ENCODE results near the gene PPIL6. TPM values are rescaled to one million over a fixed set of nuclear protein-coding genes. Genes with fewer than 3 reads are reported as not detected.

PPIL6 gene
- total and polyA plus RNA-seq, 2 experiments from 2014 or later, result 3.5 to 3.7 TPM

GRCh38 chr6:109379711-109380110, 60.7 kb downstream of the PPIL6 start:
- H3K27ac ChIP-seq, result peak overlapping the region; percentile 98
- H4K20me1 ChIP-seq (ENCODE audit: insufficient read depth), result peaks cover 18% of the 10 kb centered on the region; the same call in 1 of the 2 replicates
- no peak for TF ChIP-seq EZH2 (IDR thresholded peaks at IDR 0.05; ENCODE audit: insufficient read depth, poor library complexity, severe bottlenecking)
- no peak for TF ChIP-seq EZH2phosphoT487 (IDR thresholded peaks at IDR 0.05; ENCODE audit: insufficient read depth, low read depth)
- peak; percentile 61 for DNase-seq
- peak overlapping the region; percentile 87 for H3K4me3 ChIP-seq
- H3K9ac ChIP-seq, result peak overlapping the region; percentile 99
- no peaks in the 10 kb centered on the region for H3K27me3 ChIP-seq (replicated peaks; ENCODE audit: insufficient read depth)
- 37 to 47% methylated on average over 2 of the region's 2 CpGs for WGBS, 2 experiments (ENCODE audit: low coverage in 1 of 2, low lambda C conversion rate in 2 of 2, missing lambda C conversion rate in 2 of 2)
- in situ Hi-C loops (cut with MboI), result loop anchor here (10.0 kb wide), 1 partner anchor 195 kb away; no protein-coding TSS in a partner anchor
- peaks cover 14% of the 10 kb centered on the region for H3F3A ChIP-seq (ENCODE audit: insufficient read depth)
- H3K9me2 ChIP-seq (ENCODE audit: insufficient read depth), result no peaks in the 10 kb centered on the region
- peaks cover 72% of the 10 kb centered on the region for H3K79me2 ChIP-seq (ENCODE audit: insufficient read depth)
- H3K4me2 ChIP-seq (ENCODE audit: unreplicated experiment), result peak overlapping the region; percentile 96
- H2AFZ ChIP-seq, result no peak overlapping the region
- H3K36me3 ChIP-seq (ENCODE audit: low read depth), result peaks cover 43% of the 10 kb centered on the region
- no peaks in the 10 kb centered on the region for H3K9me3 ChIP-seq (ENCODE audit: low read depth)
- peaks cover 26% of the 10 kb centered on the region for H3K4me1 ChIP-seq (ENCODE audit: insufficient read depth)

GRCh38 chr6:109377717-109378116, 62.7 kb downstream of the PPIL6 start:
- Histone ChIP-seq H3K9ac (no peak overlapping the region), H3K4me1 (ENCODE audit: insufficient read depth) (peaks cover 15% of the 10 kb centered on the region), H3F3A (ENCODE audit: insufficient read depth) (0 out of 2 replicates have a peak, but pooled peaks cover 4% of the 10 kb centered on the region), H3K27ac (no peak overlapping the region), H3K4me3 (no peak overlapping the region), H3K27me3 (replicated peaks; ENCODE audit: insufficient read depth) (no peaks in the 10 kb centered on the region), H3K79me2 (ENCODE audit: insufficient read depth) (peaks cover 92% of the 10 kb centered on the region), H3K9me3 (ENCODE audit: low read depth) (no peaks in the 10 kb centered on the region), H3K9me2 (ENCODE audit: insufficient read depth) (no peaks in the 10 kb centered on the region), H2AFZ (no peak overlapping the region), H4K20me1 (ENCODE audit: insufficient read depth) (peaks cover 23% of the 10 kb centered on the region), H3K4me2 (ENCODE audit: unreplicated experiment) (no peak overlapping the region), H3K36me3 (ENCODE audit: low read depth) (peaks cover 57% of the 10 kb centered on the region)
- 92 to 96% methylated on average over 3 of the region's 3 CpGs for WGBS, 2 experiments (ENCODE audit: low coverage in 1 of 2, low lambda C conversion rate in 2 of 2, missing lambda C conversion rate in 2 of 2)
- in situ Hi-C loops (cut with MboI), result no loop called here
- TF ChIP-seq EZH2phosphoT487 (IDR thresholded peaks at IDR 0.05; ENCODE audit: insufficient read depth, low read depth), result no peak
- no peak for TF ChIP-seq EZH2 (IDR thresholded peaks at IDR 0.05; ENCODE audit: insufficient read depth, poor library complexity, severe bottlenecking)
- no peak for DNase-seq

- Histone ChIP-seq H3F3A (ENCODE audit: insufficient read depth) (0 out of 2 replicates have a peak, but pooled peaks cover 6% of the 10 kb centered on the region), H3K9ac (no peak overlapping the region), H3K79me2 (ENCODE audit: insufficient read depth) (peaks cover 100% of the 10 kb centered on the region), H3K27me3 (replicated peaks; ENCODE audit: insufficient read depth) (no peaks in the 10 kb centered on the region), H3K9me3 (ENCODE audit: low read depth) (no peaks in the 10 kb centered on the region), H2AFZ (no peak overlapping the region), H3K36me3 (ENCODE audit: low read depth) (peaks cover 88% of the 10 kb centered on the region), H3K4me3 (no peak overlapping the region), H3K4me2 (ENCODE audit: unreplicated experiment) (no peak overlapping the region), H3K9me2 (ENCODE audit: insufficient read depth) (no peaks in the 10 kb centered on the region), H3K27ac (no peak overlapping the region), H3K4me1 (ENCODE audit: insufficient read depth) (peaks cover 11% of the 10 kb centered on the region), H4K20me1 (ENCODE audit: insufficient read depth) (peaks cover 19% of the 10 kb centered on the region)
- no peak for DNase-seq
- TF ChIP-seq EZH2 (IDR thresholded peaks at IDR 0.05; ENCODE audit: insufficient read depth, poor library complexity, severe bottlenecking), result no peak
- no peak for TF ChIP-seq EZH2phosphoT487 (IDR thresholded peaks at IDR 0.05; ENCODE audit: insufficient read depth, low read depth)
- in situ Hi-C loops (cut with MboI), result no loop called here
- WGBS, 2 experiments (ENCODE audit: low coverage in 1 of 2, low lambda C conversion rate in 2 of 2, missing lambda C conversion rate in 2 of 2), result 96 to 99% methylated on average over 4 of the region's 4 CpGs
These were observed 66.0 kb downstream of the PPIL6 start for GRCh38 chr6:109374326-109374892.

GRCh38 chr6:109373762-109374161, 66.7 kb downstream of the PPIL6 start:
- Histone ChIP-seq H3K9me3 (ENCODE audit: low read depth) (no peaks in the 10 kb centered on the region), H3K4me2 (ENCODE audit: unreplicated experiment) (no peak overlapping the region), H3K79me2 (ENCODE audit: insufficient read depth) (peaks cover 100% of the 10 kb centered on the region), H3K4me1 (ENCODE audit: insufficient read depth) (peaks cover 4% of the 10 kb centered on the region), H2AFZ (no peak overlapping the region), H4K20me1 (ENCODE audit: insufficient read depth) (peaks cover 13% of the 10 kb centered on the region), H3K9me2 (ENCODE audit: insufficient read depth) (no peaks in the 10 kb centered on the region), H3K27me3 (replicated peaks; ENCODE audit: insufficient read depth) (no peaks in the 10 kb centered on the region), H3F3A (ENCODE audit: insufficient read depth) (0 out of 2 replicates have a peak, but pooled peaks cover 6% of the 10 kb centered on the region), H3K9ac (no peak overlapping the region), H3K27ac (no peak overlapping the region), H3K36me3 (ENCODE audit: low read depth) (peaks cover 87% of the 10 kb centered on the region), H3K4me3 (no peak overlapping the region)
- in situ Hi-C loops (cut with MboI), result no loop called here
- DNase-seq, result peak; percentile 40
- TF ChIP-seq EZH2 (IDR thresholded peaks at IDR 0.05; ENCODE audit: insufficient read depth, poor library complexity, severe bottlenecking), result no peak
- 89 to 91% methylated on average over 4 of the region's 4 CpGs for WGBS, 2 experiments (ENCODE audit: low coverage in 1 of 2, low lambda C conversion rate in 2 of 2, missing lambda C conversion rate in 2 of 2)
